WERI-Rb-1 (cell line): Measurements from ENCODE around the gene FNDC3B.

ENCODE experiments used
- DNase-seq: peaks from one replicate; pipeline ENCODE4 v3.0.0-alpha.2; 2020
- H3K27ac ChIP-seq: fragments of 250-450 bp; sonication (Bioruptor Pico); 2 replicates; pipeline ENCODE4 v1.5.1; 2020; ENCODE audit warnings: mild to moderate bottlenecking, moderate library complexity
- H3K27me3 ChIP-seq: fragments of 250-450 bp; sonication (Bioruptor Pico); 2 replicates; pipeline ENCODE4 v1.5.1; 2021; ENCODE audit warnings: mild to moderate bottlenecking, low read depth, moderate library complexity; ENCODE audit not compliant: insufficient read depth, severe bottlenecking
- H3K36me3 ChIP-seq: fragments of 250-450 bp; sonication (Bioruptor Pico); 2 replicates; pipeline ENCODE4 v1.5.1; 2020; ENCODE audit warnings: mild to moderate bottlenecking, moderate library complexity
- H3K4me3 ChIP-seq: 2 replicates; pipeline ENCODE4 v1.5.1; 2011; ENCODE audit warnings: low read depth, mild to moderate bottlenecking, control low read depth, low read length
- H3K9me3 ChIP-seq: fragments of 250-450 bp; sonication (Bioruptor Pico); 2 replicates; pipeline ENCODE4 v1.5.1; 2021; ENCODE audit warnings: mild to moderate bottlenecking, moderate library complexity; ENCODE audit not compliant: severe bottlenecking
- CTCF ChIP-seq: IDR thresholded peaks from 2 replicates; pipeline ENCODE4 v1.5.1; 2011; ENCODE audit warnings: low read depth, mild to moderate bottlenecking, control low read depth, inconsistent platforms, low read length

The FNDC3B gene

GRCh38 chr3:172190980-172191379 lies 151.6 kb downstream of the FNDC3B start:
- TF ChIP-seq CTCF, result no peak
- no peak for DNase-seq
- Histone ChIP-seq H3K36me3 (no peaks in the 10 kb centered on the region), H3K27me3 (no peaks in the 10 kb centered on the region), H3K4me3 (no peak overlapping the region), H3K9me3 (no peaks in the 10 kb centered on the region), H3K27ac (no peak overlapping the region)

- Histone ChIP-seq H3K4me3 (no peak overlapping the region), H3K27me3 (no peaks in the 10 kb centered on the region), H3K36me3 (no peaks in the 10 kb centered on the region), H3K27ac (no peak overlapping the region), H3K9me3 (no peaks in the 10 kb centered on the region)
- TF ChIP-seq CTCF, result no peak
- DNase-seq, result no peak
Observed at GRCh38 chr3:172191629-172192028, 152.3 kb downstream of the FNDC3B start.

- no peak for TF ChIP-seq CTCF
- Histone ChIP-seq H3K27ac (no peak overlapping the region), H3K9me3 (no peaks in the 10 kb centered on the region), H3K4me3 (no peak overlapping the region), H3K27me3 (no peaks in the 10 kb centered on the region), H3K36me3 (no peaks in the 10 kb centered on the region)
- no peak for DNase-seq
Observed at GRCh38 chr3:172192830-172193415, 153.5 kb downstream of the FNDC3B start.

- no peak for DNase-seq
- TF ChIP-seq CTCF, result no peak
- Histone ChIP-seq H3K9me3 (no peaks in the 10 kb centered on the region), H3K27me3 (no peaks in the 10 kb centered on the region), H3K27ac (no peak overlapping the region), H3K4me3 (no peak overlapping the region), H3K36me3 (no peaks in the 10 kb centered on the region)
Observed at GRCh38 chr3:172193436-172193835, 154.1 kb downstream of the FNDC3B start.

GRCh38 chr3:172194702-172195406 lies 155.5 kb downstream of the FNDC3B start:
- Histone ChIP-seq H3K27me3 (no peaks in the 10 kb centered on the region), H3K9me3 (no peaks in the 10 kb centered on the region), H3K27ac (no peak overlapping the region), H3K36me3 (no peaks in the 10 kb centered on the region), H3K4me3 (no peak overlapping the region)
- no peak for TF ChIP-seq CTCF
- DNase-seq, result no peak

- Histone ChIP-seq H3K27ac (no peak overlapping the region), H3K36me3 (no peaks in the 10 kb centered on the region), H3K9me3 (no peaks in the 10 kb centered on the region), H3K4me3 (no peak overlapping the region), H3K27me3 (no peaks in the 10 kb centered on the region)
- DNase-seq, result no peak
- no peak for TF ChIP-seq CTCF
Observed at GRCh38 chr3:172195407-172195754, 156.0 kb downstream of the FNDC3B start.
